Measurements from ENCODE around the gene ITPKC. TPM values are rescaled to one million over a fixed set of nuclear protein-coding genes. Genes with fewer than 3 reads are reported as not detected.

ITPKC gene
- polyA plus RNA-seq, 4 donors, result 22.7 to 36.5 (median 25.5) TPM

DNA sequence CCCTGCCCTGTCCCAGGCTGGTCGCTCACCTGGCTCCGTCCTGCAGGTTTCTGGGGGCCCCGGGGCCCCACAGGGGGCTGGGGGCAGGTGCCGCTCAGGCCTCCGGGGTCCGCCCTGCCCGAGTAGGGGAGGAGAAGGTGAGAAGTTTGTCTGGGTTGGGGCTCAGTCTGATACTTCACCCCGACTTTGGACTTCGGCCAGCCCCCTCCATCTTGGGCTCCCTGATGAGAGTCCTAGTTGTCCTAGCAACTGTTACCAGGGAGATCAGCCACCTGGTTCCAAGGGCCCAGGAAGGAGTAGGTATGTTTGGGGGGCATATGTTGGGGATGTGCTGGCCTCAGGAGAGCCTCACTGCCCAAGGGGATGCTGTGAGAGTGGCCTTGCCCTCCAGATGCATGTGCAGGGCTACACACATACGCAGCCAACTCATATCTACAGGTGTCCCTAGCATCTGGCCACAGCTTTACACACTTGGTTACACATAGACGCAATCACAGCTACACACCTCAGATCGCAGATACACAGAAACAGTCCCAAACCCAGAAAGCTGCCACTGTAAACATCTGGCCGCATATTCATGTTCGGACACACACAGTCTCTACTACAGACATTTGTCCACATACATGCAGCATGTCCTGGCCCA is 29.9 kb upstream of the ITPKC start:
- WGBS, 3 donors, result 78 to 84% (median 80%) methylated on average over 13 to 14 of the region's 14 CpGs
- Histone ChIP-seq H3K4me3 (ENCODE audit: low read depth in 1 of 3, low read length in 3 of 3) (no peak overlapping the region), H3K36me3 (ENCODE audit: control insufficient read depth in 3 of 3, insufficient read depth in 2 of 3, low read depth in 1 of 3, low read length in 3 of 3) (peaks cover 2 to 51% (median 4%) of the 10 kb centered on the region in 3 donors)

DNA sequence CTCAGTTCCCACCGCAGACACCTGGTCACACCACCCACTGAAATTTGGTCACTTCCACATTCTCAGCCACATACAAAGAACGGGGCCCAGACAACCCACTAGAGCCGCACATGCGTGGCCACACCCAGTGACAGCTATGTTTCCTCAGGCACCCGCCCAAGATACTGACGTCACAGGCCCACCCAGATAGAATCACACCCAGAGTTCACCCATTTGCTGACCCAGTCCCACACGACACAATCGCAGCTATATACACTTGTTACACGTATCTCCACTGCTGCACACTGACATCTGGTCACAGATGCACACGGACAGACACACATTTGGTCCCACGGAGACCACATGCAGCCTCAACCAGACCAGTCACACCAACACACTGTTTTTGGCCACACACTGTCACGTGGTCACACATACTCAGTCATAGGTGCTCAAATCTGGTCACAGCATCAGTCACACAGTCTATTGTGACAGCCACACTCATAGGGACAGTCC is 29.3 kb upstream of the ITPKC start:
- no peak overlapping the region for H3K4me3 ChIP-seq (ENCODE audit: low read depth in 1 of 3, low read length in 3 of 3)
- peaks cover 0 to 51% (median under 1%) of the 10 kb centered on the region in 3 donors for H3K36me3 ChIP-seq (ENCODE audit: control insufficient read depth in 3 of 3, insufficient read depth in 2 of 3, low read depth in 1 of 3, low read length in 3 of 3)
- H3K27ac ChIP-seq (ENCODE audit: low read depth in 1 of 3, low read length in 2 of 3), result peak overlapping the region in 1 of 3 donors; percentile 80
- DNase-seq (peak; percentile 25 to 67), FAIRE-seq (no peak)
- H3K9me3 ChIP-seq (ENCODE audit: control insufficient read depth in 2 of 2, insufficient read depth in 1 of 2, low read depth in 1 of 2, low read length in 1 of 2), result no peaks in the 10 kb centered on the region
- no peaks in the 10 kb centered on the region for H3K27me3 ChIP-seq (ENCODE audit: control insufficient read depth in 3 of 3, insufficient read depth in 3 of 3, low read length in 3 of 3)
- peaks cover 0 to 17% (median 3%) of the 10 kb centered on the region in 3 donors for H3K4me1 ChIP-seq (ENCODE audit: control insufficient read depth in 3 of 3, insufficient read depth in 2 of 3, low read depth in 1 of 3, low read length in 2 of 3)
- WGBS, 3 donors, result 48 to 77% (median 69%) methylated on average over 12 of the region's 12 CpGs

More for the DNA sequence above, 29.9 kb upstream of the ITPKC start:
- peak overlapping the region in 1 of 3 donors; percentile 80 for H3K27ac ChIP-seq (ENCODE audit: low read depth in 1 of 3, low read length in 2 of 3)
- DNase-seq (peak in 1 of 2 donors; percentile 68), FAIRE-seq (no peak)
- no peaks in the 10 kb centered on the region for H3K9me3 ChIP-seq (ENCODE audit: control insufficient read depth in 2 of 2, insufficient read depth in 1 of 2, low read depth in 1 of 2, low read length in 1 of 2)
- peaks cover 0 to 17% (median 3%) of the 10 kb centered on the region in 3 donors for H3K4me1 ChIP-seq (ENCODE audit: control insufficient read depth in 3 of 3, insufficient read depth in 2 of 3, low read depth in 1 of 3, low read length in 2 of 3)
- no peaks in the 10 kb centered on the region for H3K27me3 ChIP-seq (ENCODE audit: control insufficient read depth in 3 of 3, insufficient read depth in 3 of 3, low read length in 3 of 3)

DNA sequence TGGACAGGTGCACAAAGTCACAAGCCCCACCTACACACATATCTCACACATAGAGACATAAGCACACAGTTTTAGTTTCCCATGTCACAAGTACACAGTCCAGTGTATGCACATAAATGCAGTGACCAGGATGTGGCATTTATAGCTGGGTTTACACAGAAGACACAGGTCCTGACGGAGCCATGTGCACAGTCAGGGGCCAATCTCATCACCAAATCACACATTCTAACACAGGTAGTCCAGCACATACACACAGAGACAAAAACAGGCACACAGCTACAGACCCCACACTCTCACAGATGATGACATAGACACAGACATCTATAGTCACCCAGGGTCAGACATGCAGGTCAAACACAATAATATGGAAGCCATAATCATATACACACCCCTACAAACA is 28.6 kb upstream of the ITPKC start:
- Histone ChIP-seq H3K27ac (ENCODE audit: low read depth in 1 of 3, low read length in 2 of 3) (peak overlapping the region in 1 of 3 donors; percentile 80), H3K9me3 (ENCODE audit: control insufficient read depth in 2 of 2, insufficient read depth in 1 of 2, low read depth in 1 of 2, low read length in 1 of 2) (no peaks in the 10 kb centered on the region), H3K27me3 (ENCODE audit: control insufficient read depth in 3 of 3, insufficient read depth in 3 of 3, low read length in 3 of 3) (no peaks in the 10 kb centered on the region), H3K4me3 (ENCODE audit: low read depth in 1 of 3, low read length in 3 of 3) (no peak overlapping the region), H3K36me3 (ENCODE audit: control insufficient read depth in 3 of 3, insufficient read depth in 2 of 3, low read depth in 1 of 3, low read length in 3 of 3) (peaks cover 0 to 51% (median 0%) of the 10 kb centered on the region in 3 donors), H3K4me1 (ENCODE audit: control insufficient read depth in 3 of 3, insufficient read depth in 2 of 3, low read depth in 1 of 3, low read length in 2 of 3) (peaks cover 0 to 17% (median 3%) of the 10 kb centered on the region in 3 donors)
- no peak for DNase-seq
- no peak for FAIRE-seq
- 72 to 89% (median 89%) methylated on average over 1 of the region's 1 CpG for WGBS, 3 donors

DNA sequence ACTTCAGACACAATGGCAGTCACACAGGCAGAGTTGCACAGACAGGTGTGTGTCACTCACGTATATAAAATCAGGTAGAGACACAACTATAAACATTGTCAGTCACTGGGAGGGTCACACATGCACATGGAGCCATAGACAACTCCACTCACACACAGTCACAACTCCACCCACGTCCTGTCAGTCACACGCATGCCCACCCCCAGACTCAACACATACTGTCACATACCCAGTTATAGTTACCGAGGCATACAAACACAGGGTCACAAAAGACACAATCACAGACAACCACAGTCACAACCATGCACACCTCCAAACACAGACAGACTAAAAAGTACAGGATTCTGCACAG is 27.9 kb upstream of the ITPKC start:
- Histone ChIP-seq H3K9me3 (ENCODE audit: control insufficient read depth in 2 of 2, insufficient read depth in 1 of 2, low read depth in 1 of 2, low read length in 1 of 2) (no peaks in the 10 kb centered on the region), H3K36me3 (ENCODE audit: control insufficient read depth in 3 of 3, insufficient read depth in 2 of 3, low read depth in 1 of 3, low read length in 3 of 3) (peaks cover 0 to 51% (median 2%) of the 10 kb centered on the region in 3 donors), H3K4me1 (ENCODE audit: control insufficient read depth in 3 of 3, insufficient read depth in 2 of 3, low read depth in 1 of 3, low read length in 2 of 3) (peaks cover 0 to 17% (median 3%) of the 10 kb centered on the region in 3 donors), H3K27ac (ENCODE audit: low read depth in 1 of 3, low read length in 2 of 3) (peak overlapping the region in 1 of 3 donors; percentile 34), H3K4me3 (ENCODE audit: low read depth in 1 of 3, low read length in 3 of 3) (peak overlapping the region in 1 of 3 donors; percentile 65), H3K27me3 (ENCODE audit: control insufficient read depth in 3 of 3, insufficient read depth in 3 of 3, low read length in 3 of 3) (no peaks in the 10 kb centered on the region)
- DNase-seq (no peak), FAIRE-seq (no peak)
- 68 to 86% (median 83%) methylated on average over 4 of the region's 4 CpGs for WGBS, 3 donors

DNA sequence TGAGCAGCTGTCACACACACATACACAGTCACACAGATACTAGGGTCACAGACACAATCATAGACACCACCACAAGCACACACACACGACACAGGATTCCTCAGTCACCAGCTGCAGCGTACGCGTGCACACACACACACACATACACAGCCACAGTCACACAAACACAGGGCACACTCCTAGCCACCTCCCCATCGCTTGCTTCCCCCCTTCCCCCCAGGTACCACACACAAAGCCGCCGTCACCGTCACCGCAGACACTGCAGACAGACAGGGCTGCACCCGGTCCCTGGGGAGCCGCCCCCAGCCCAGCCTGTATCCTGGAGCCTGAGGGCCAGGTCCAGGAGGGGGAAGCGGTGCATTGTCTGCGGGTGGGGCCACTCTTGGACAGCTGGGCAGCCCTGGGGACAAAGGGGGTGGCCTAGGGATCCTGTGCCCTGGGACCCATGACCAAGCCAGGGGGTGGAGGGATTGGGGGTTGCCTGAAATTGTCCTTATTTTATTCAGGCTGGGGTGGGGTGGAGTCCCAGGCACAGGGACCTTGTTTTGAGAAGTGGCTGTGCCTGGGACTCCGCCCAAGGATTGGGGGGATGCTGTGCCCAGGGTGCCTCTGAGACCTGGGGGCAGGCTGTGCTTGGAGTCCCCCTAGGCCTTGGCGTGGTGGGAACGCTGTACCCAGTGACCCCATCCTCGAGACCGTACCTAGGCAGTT is 27.4 kb upstream of the ITPKC start:
- 51 to 75% (median 64%) methylated on average over 18 of the region's 18 CpGs for WGBS, 3 donors
- peaks cover 0 to 17% (median 3%) of the 10 kb centered on the region in 3 donors for H3K4me1 ChIP-seq (ENCODE audit: control insufficient read depth in 3 of 3, insufficient read depth in 2 of 3, low read depth in 1 of 3, low read length in 2 of 3)
- DNase-seq (no peak), FAIRE-seq (no peak)
- H3K4me3 ChIP-seq (ENCODE audit: low read depth in 1 of 3, low read length in 3 of 3), result peak overlapping the region in 2 of 3 donors; percentile 61 to 65
- H3K9me3 ChIP-seq (ENCODE audit: control insufficient read depth in 2 of 2, insufficient read depth in 1 of 2, low read depth in 1 of 2, low read length in 1 of 2), result no peaks in the 10 kb centered on the region
- H3K27me3 ChIP-seq (ENCODE audit: control insufficient read depth in 3 of 3, insufficient read depth in 3 of 3, low read length in 3 of 3), result no peaks in the 10 kb centered on the region
- peak overlapping the region in 2 of 3 donors; percentile 47 to 73 for H3K27ac ChIP-seq (ENCODE audit: low read depth in 1 of 3, low read length in 2 of 3)
- H3K36me3 ChIP-seq (ENCODE audit: control insufficient read depth in 3 of 3, insufficient read depth in 2 of 3, low read depth in 1 of 3, low read length in 3 of 3), result peaks cover 0 to 52% (median 4%) of the 10 kb centered on the region in 3 donors

DNA sequence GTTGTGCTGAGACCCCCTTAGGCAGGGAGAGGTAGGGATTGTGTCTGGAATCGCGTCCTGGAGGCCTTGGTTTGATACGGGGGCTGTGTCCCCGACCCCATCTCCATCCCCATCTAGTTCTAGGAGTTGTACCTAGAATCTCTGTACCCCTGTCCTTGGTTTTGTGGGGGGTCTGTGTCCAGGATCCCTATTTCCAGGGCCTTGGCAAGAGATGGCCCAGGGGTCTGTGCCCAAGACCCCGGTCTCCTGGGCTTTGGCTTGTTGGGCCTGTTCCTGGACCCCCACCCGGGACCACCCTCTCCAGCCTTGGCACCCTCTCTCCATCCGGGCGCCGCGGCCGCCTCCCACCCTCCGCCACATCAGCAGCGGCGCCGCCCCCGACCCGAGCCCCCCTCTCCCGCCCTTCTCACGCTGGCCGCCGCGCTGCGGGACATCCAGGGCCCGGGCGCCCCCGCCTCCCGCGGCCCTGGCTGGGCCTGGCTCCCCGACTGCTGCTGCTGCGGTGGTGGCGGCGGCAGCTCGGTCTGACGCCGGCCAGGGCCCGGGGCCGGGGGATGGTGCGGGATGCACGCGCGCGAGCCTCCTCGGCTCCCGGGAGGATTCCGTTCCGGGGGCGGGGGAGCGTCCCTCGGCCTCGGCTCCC is 26.7 kb upstream of the ITPKC start, which contains the start of gene NUMBL:
TSS of gene NUMBL (minus strand) at position 602 of the 643 bp plus-strand sequence. CDS start at position 434, 168 bp downstream.
- Histone ChIP-seq H3K27me3 (ENCODE audit: control insufficient read depth in 3 of 3, insufficient read depth in 3 of 3, low read length in 3 of 3) (no peaks in the 10 kb centered on the region), H3K36me3 (ENCODE audit: control insufficient read depth in 3 of 3, insufficient read depth in 2 of 3, low read depth in 1 of 3, low read length in 3 of 3) (peaks cover 0 to 50% (median 4%) of the 10 kb centered on the region in 3 donors), H3K9me3 (ENCODE audit: control insufficient read depth in 2 of 2, insufficient read depth in 1 of 2, low read depth in 1 of 2, low read length in 1 of 2) (no peaks in the 10 kb centered on the region), H3K4me3 (ENCODE audit: low read depth in 1 of 3, low read length in 3 of 3) (peak within 1 kb of the TSS; percentile 61 to 65 (median 61)), H3K27ac (ENCODE audit: low read depth in 1 of 3, low read length in 2 of 3) (peak within 1 kb of the TSS in 2 of 3 donors; percentile 47 to 79), H3K4me1 (ENCODE audit: control insufficient read depth in 3 of 3, insufficient read depth in 2 of 3, low read depth in 1 of 3, low read length in 2 of 3) (peaks cover 0 to 17% (median 3%) of the 10 kb centered on the region in 3 donors)
- DNase-seq, result no peak
- no peak for FAIRE-seq
- WGBS, 3 donors, result 4 to 17% (median 6%) methylated on average over 14 to 50 of the region's 50 CpGs

DNA sequence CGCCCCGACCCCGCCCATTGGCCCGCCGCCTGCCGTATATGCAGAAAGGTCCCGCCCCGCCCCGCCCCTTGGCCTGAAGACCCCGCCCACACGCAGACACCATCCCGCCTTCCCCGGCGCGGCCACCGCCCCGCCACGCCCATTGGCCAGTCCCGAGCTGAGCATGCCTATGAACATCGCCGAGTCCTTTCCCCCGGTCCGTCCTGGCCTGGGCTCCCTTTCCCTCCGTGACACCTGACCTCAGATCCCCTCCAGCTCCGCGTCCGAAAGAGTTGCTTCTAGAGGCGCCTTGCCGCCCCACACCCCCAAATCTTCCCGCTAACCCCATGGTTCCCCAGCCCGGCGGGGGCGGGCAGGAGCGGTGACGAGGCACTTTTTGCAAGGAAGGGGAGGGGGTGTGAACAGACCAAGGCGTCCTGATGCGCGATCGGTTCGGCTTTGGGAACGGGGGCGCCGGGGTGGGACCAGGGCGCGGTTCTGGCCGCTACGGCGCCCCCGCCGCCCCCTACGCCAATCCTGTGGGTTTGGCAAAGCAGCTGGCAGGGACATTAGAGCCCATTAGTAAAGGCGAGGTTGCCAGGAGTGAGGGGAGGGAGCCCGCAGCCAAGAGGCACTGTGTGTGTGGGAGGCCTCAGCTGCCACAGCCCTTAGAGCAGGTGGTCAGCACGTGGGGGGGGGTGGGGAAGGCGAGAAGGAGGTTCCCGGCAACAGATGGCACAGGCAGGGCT is 26.1 kb upstream of the ITPKC start:
- peaks cover 0 to 50% (median 4%) of the 10 kb centered on the region in 3 donors for H3K36me3 ChIP-seq (ENCODE audit: control insufficient read depth in 3 of 3, insufficient read depth in 2 of 3, low read depth in 1 of 3, low read length in 3 of 3)
- no peaks in the 10 kb centered on the region for H3K27me3 ChIP-seq (ENCODE audit: control insufficient read depth in 3 of 3, insufficient read depth in 3 of 3, low read length in 3 of 3)
- H3K27ac ChIP-seq (ENCODE audit: low read depth in 1 of 3, low read length in 2 of 3), result peak overlapping the region in 2 of 3 donors; percentile 40 to 79
- H3K4me3 ChIP-seq (ENCODE audit: low read depth in 1 of 3, low read length in 3 of 3), result peak overlapping the region; percentile 20 to 61 (median 28)
- DNase-seq, result peak; percentile 91 to 96
- no peaks in the 10 kb centered on the region for H3K9me3 ChIP-seq (ENCODE audit: control insufficient read depth in 2 of 2, insufficient read depth in 1 of 2, low read depth in 1 of 2, low read length in 1 of 2)
- peaks cover 0 to 17% (median 3%) of the 10 kb centered on the region in 3 donors for H3K4me1 ChIP-seq (ENCODE audit: control insufficient read depth in 3 of 3, insufficient read depth in 2 of 3, low read depth in 1 of 3, low read length in 2 of 3)
- no peak for FAIRE-seq
- 2 to 5% (median 4%) methylated on average over 38 to 56 of the region's 56 CpGs for WGBS, 3 donors
